T47D (cell line): ENCODE data around the gene SEPTIN14.
"Not testable (repeated sequence)": the region's sequence is repeated elsewhere in the genome, so short reads cannot be mapped to it uniquely, and the experiment has no call there.

Experiments
- DNase-seq, 2 experiments: peaks; one replicate each; pipeline versions ENCODE4 v3.0.0 to v3.0.0-alpha.2; 2011 to 2012; ENCODE audit warnings: low read depth in 1 of 2, low spot score in 1 of 2
- JUND ChIP-seq: IDR thresholded peaks from 2 replicates; pipeline ENCODE4 v1.6.1; 2012; ENCODE audit warnings: low read depth
- in situ Hi-C: cut with HindIII; loops from 2 replicates; pipeline ENCODE4 v1.10.0; 2016; ENCODE audit warnings: low sequenced_read_pairs, low pct_unique_long_range_greater_than_20kb

Gene SEPTIN14

GRCh38 chr7:55838595-55838994, 24.0 kb downstream of the SEPTIN14 start:
- no peak for DNase-seq
- in situ Hi-C loops, result no loop called here
- no peak for TF ChIP-seq JUND

- DNase-seq, result no peak
- in situ Hi-C loops, result no loop called here
- no peak for TF ChIP-seq JUND
Observed at GRCh38 chr7:55827577-55827976, 35.0 kb downstream of the SEPTIN14 start.

- in situ Hi-C loops, result no loop called here
- DNase-seq, result peak in 1 of 2 experiments; percentile 29
- no peak for TF ChIP-seq JUND
Observed at GRCh38 chr7:55818686-55819085, 43.9 kb downstream of the SEPTIN14 start.

DNA sequence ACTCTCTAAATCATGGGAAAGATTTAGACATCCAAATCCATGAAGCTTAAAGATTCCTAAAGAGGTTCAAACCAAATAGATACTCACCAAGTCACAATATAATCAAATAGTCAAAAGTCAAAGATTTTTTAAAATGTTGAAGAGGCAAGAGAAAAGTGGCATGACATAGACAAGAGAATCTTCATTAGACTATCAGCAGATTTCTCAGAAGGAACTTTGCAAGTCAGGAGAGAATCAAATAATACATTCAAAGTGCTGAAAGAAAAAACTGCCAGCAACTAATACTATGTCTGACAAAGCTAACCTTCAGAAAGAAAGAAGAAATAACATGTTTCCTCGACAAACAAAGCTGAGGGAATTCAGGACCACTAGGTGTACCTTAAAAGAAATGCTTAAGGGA, 65.3 kb downstream of the SEPTIN14 start:
- in situ Hi-C loops, DNase-seq: not testable (repeated sequence)

DNA sequence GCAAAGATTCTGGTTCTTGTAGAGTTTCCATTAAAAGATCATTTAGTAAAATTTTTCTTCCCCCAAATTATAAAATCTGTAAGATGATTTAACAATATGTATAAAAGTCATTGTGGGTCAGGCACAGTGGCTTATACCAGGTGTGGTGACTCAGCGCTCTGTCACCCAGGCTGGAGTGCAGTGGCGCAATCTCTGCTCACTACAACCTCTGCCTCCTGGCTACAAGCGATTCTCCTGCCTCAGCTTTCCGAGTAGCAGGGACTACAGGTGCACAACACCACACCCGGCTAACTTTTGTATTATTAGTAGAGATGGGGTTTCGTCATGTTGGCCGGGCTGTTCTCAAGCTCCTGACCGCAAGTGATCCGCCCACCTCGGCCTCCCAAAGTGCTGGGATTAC, 68.0 kb downstream of the SEPTIN14 start:
- no peak for DNase-seq

GRCh38 chr7:55792048-55792447, 70.5 kb downstream of the SEPTIN14 start:
- in situ Hi-C loops, result no loop called here
- no peak for DNase-seq

More for the DNA sequence above, 68.0 kb downstream of the SEPTIN14 start:
- in situ Hi-C loops, result no loop called here
- no peak for TF ChIP-seq JUND

GRCh38 chr7:55787796-55788195, 74.8 kb downstream of the SEPTIN14 start:
- TF ChIP-seq JUND, result no peak
- in situ Hi-C loops, result no loop called here
- no peak for DNase-seq

More at GRCh38 chr7:55792048-55792447, 70.5 kb downstream of the SEPTIN14 start:
- TF ChIP-seq JUND, result no peak

DNA sequence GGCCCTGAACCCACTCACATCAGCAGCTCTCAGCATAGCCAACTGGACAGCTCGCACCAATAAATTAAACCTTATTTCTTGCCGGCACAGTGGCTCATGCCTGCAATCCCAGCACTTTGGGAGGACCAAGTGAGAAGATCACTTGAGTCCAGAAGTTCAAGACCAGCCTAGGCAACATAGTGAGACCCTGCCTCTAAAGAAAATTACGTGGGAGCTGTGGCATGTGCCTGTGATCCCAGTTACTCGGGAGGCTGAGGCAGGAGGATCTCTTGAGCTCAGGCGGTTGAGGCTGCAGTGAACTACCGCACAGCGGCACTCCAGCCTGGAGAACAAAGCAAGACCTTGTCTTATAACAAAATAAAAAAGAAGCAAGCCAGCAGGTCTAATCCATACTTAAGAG, 75.7 kb downstream of the SEPTIN14 start:
- TF ChIP-seq JUND, result no peak
- in situ Hi-C loops, result no loop called here
- DNase-seq, result no peak

- DNase-seq, result peak in 1 of 2 experiments; percentile 23
- in situ Hi-C loops, result not testable (repeated sequence)
Observed at GRCh38 chr7:55785444-55785843, 77.1 kb downstream of the SEPTIN14 start.

- in situ Hi-C loops, result no loop called here
- TF ChIP-seq JUND, result no peak
- DNase-seq, result no peak
Observed at GRCh38 chr7:55784151-55784550, 78.4 kb downstream of the SEPTIN14 start.

DNA sequence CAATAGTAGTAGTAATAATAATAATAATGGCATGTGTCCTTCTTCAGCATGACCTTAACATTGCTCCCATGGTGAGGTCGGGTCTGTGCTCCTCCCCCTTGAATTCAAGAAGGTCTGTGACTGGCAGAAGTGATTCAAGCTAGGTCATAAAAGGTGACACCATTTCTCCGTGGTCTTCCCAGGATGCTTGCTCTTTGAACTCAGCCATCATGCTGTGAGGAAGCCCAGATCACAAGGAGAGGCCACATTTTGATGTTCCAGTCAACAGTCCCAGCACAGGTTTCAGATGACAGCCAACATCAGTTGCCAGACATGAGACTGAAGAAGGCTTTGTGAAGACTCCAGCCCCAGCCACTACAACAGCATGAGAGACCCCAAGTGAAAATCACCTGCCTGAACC, 83.9 kb downstream of the SEPTIN14 start:
- in situ Hi-C loops, result no loop called here
- DNase-seq, result no peak
- TF ChIP-seq JUND, result no peak

- DNase-seq, result no peak
- no peak for TF ChIP-seq JUND
- in situ Hi-C loops, result no loop called here
Observed at GRCh38 chr7:55776196-55776595, 86.4 kb downstream of the SEPTIN14 start.

GRCh38 chr7:55775051-55775420, 87.5 kb downstream of the SEPTIN14 start:
- no peak for TF ChIP-seq JUND
- DNase-seq, result no peak
- in situ Hi-C loops, result no loop called here

DNA sequence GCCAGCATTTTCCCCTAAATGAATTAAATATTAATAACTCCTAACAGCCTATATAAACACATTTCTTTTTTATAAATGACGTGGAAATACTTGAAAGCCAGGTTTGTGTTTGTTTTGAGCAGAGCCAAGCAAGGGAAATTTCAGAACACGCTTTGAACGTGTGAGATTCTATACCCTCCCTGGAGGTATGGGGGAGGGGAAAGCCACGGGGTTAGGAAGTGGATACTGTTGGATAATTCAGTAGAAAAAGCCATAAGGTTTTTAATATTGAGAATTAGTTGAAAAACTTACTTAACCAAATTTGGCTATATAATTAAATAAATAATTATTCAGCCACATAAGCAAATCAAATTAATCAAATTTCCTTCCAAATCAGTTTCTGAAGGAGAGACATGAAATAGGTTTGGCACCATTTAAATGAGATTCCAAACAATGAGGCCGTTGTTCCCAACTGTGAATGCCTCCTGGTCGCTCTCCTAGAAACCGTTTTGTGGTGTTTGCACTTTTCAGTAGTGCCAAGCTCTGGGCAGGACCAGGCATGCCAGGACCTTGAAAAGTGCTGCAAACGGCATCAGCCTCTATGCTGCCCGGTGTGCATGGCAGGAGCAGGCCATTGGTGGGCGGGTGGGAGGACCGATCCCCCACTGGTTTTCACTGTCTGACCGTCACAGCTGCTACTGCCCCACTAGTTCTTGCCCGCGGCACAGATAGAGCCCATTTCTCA, 88.1 kb downstream of the SEPTIN14 start:
- DNase-seq, result peak; percentile 25 to 94
- in situ Hi-C loops, result no loop called here
- no peak for TF ChIP-seq JUND

DNA sequence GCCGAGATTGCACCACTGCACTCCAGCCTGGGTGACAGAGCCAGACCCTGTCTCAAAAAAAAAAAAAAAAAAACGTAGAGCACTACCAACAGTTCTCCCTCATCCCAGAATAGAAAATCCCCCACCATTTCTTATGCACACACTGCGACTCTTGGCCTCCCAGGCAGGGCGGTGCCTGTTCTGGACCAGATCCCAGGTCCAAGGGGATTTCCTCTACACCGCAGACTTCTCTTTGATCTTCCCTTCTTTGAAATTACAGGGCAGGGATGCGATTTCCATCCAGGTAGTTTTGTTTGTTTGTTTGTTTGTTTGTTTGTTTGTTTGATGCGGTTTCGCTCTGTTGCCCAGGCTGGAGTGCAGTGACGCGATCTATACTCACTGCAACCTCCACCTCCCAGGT, 91.8 kb downstream of the SEPTIN14 start:
- no peak for DNase-seq
- in situ Hi-C loops, result no loop called here
- no peak for TF ChIP-seq JUND

- peak in 1 of 2 experiments; percentile 23 for DNase-seq
- in situ Hi-C loops, result not testable (repeated sequence)
Observed at GRCh38 chr7:55753274-55753862, 109.2 kb downstream of the SEPTIN14 start.

- in situ Hi-C loops, result not testable (repeated sequence)
Observed at GRCh38 chr7:55744706-55745105, 117.8 kb downstream of the SEPTIN14 start.

More at GRCh38 chr7:55744706-55745105, 117.8 kb downstream of the SEPTIN14 start:
- DNase-seq, result peak in 1 of 2 experiments; percentile 65
